IMR-90 (cell line): Measurements from ENCODE around the gene ANXA4. TPM values are rescaled to one million over a fixed set of nuclear protein-coding genes. Genes with fewer than 3 reads are reported as not detected.

Experiments
- ATAC-seq: fragments of 200-7000 bp; cut with Tn5 transposase; 2 replicates; pipeline ENCODE4 v1.9.1; 2020; ENCODE audit warnings: low read depth, mild to moderate bottlenecking, moderate library complexity
- BruUV-seq: library from RNA; stranded (reverse); fragments of 400-500 nt; replicated peaks from 2 replicates; lab custom pipeline; 2021; lab: Mats Ljungman, UMichigan
- CTCF ChIA-PET: fragments of 300-600 bp; formaldehyde crosslinking; extraction: SDS; loops from one replicate; lab custom pipeline; 2021; ENCODE audit warnings: antibody characterized with exemption; lab: Yijun Ruan, JAX
- POLR2A ChIA-PET: fragments of 300-600 bp; sonication (Branson Sonifier 250); formaldehyde crosslinking; loops from one replicate; lab custom pipeline; 2022; ENCODE audit warnings: antibody characterized with exemption; ENCODE audit not compliant: unreplicated experiment; lab: Charles Lee
- DNase-seq: peaks from one replicate; pipeline ENCODE4 v3.0.0; 2013
- H2AFZ ChIP-seq: replicated peaks from 2 replicates; pipeline ENCODE3; 2013; ENCODE audit warnings: low read length, mild to moderate bottlenecking; ENCODE audit not compliant: poor library complexity
- H2AK5ac ChIP-seq: 2 replicates; pipeline ENCODE4 v1.6.1; 2013; ENCODE audit warnings: low read depth, low read length, inconsistent platforms
- H2AK9ac ChIP-seq: replicated peaks from 2 replicates; pipeline ENCODE3; 2013; ENCODE audit warnings: mild to moderate bottlenecking, low read depth, low read length, moderate library complexity; ENCODE audit not compliant: poor library complexity
- H2BK120ac ChIP-seq: 2 replicates; pipeline ENCODE4 v1.6.1; 2013; ENCODE audit warnings: low read depth, low read length, inconsistent platforms
- H2BK15ac ChIP-seq: 3 replicates; pipeline ENCODE4 v1.6.1; 2013; ENCODE audit warnings: low read depth, low read length, inconsistent platforms
- H2BK20ac ChIP-seq: 2 replicates; pipeline ENCODE4 v1.6.1; 2013; ENCODE audit warnings: low read depth, mild to moderate bottlenecking, inconsistent platforms, low read length, moderate library complexity
- H2BK5ac ChIP-seq: 2 replicates; pipeline ENCODE4 v1.6.1; 2013; ENCODE audit warnings: mild to moderate bottlenecking, low read depth, low read length, inconsistent platforms; ENCODE audit not compliant: poor library complexity, severe bottlenecking
- H3K14ac ChIP-seq: replicated peaks from 2 replicates; pipeline ENCODE4 v1.6.1; 2013; ENCODE audit warnings: low read depth, low read length, inconsistent platforms
- H3K18ac ChIP-seq: 2 replicates; pipeline ENCODE4 v1.6.1; 2013; ENCODE audit warnings: low read depth, low read length, control low read depth
- H3K23ac ChIP-seq: 2 replicates; pipeline ENCODE4 v1.6.1; 2013; ENCODE audit warnings: low read depth, low read length, inconsistent platforms
- H3K27ac ChIP-seq: 2 replicates; pipeline ENCODE4 v1.5.1; 2013; ENCODE audit warnings: mild to moderate bottlenecking, control low read depth, low read length; ENCODE audit not compliant: insufficient read depth
- H3K27me3 ChIP-seq: 2 replicates; pipeline ENCODE4 v1.6.1; 2013; ENCODE audit warnings: low read length; ENCODE audit not compliant: control insufficient read depth, insufficient read depth
- H3K36me3 ChIP-seq: 2 replicates; pipeline ENCODE4 v1.6.1; 2013; ENCODE audit warnings: low read length, mixed read lengths; ENCODE audit not compliant: control insufficient read depth, insufficient read depth
- H3K4ac ChIP-seq: 2 replicates; pipeline ENCODE4 v1.6.1; 2013; ENCODE audit warnings: low read depth, low read length, inconsistent platforms
- H3K4me1 ChIP-seq: 2 replicates; pipeline ENCODE4 v1.6.1; 2013; ENCODE audit warnings: low read length, mixed read lengths; ENCODE audit not compliant: control insufficient read depth, insufficient read depth
- H3K4me2 ChIP-seq: 2 replicates; pipeline ENCODE4 v1.6.1; 2013; ENCODE audit warnings: low read depth, mild to moderate bottlenecking, control low read depth, low read length, moderate library complexity
- H3K4me3 ChIP-seq: 2 replicates; pipeline ENCODE4 v1.5.1; 2013; ENCODE audit warnings: low read depth, mild to moderate bottlenecking, control low read depth, low read length, moderate library complexity; ENCODE audit not compliant: insufficient read depth
- H3K56ac ChIP-seq: 2 replicates; pipeline ENCODE4 v1.6.1; 2013; ENCODE audit warnings: low read length, inconsistent platforms; ENCODE audit not compliant: insufficient read depth; ENCODE audit errors: extremely low read depth
- H3K79me1 ChIP-seq, 2 experiments: 2 replicates each; pipeline ENCODE4 v1.6.1; 2013; ENCODE audit warnings: low read length in 2 of 2, inconsistent platforms in 1 of 2, low read depth in 1 of 2
- H3K9ac ChIP-seq: 2 replicates; pipeline ENCODE4 v1.6.1; 2013; ENCODE audit warnings: low read depth, low read length, control low read depth
- H3K9me1 ChIP-seq: 2 replicates; pipeline ENCODE4 v1.6.1; 2013; ENCODE audit warnings: low read length, inconsistent platforms; ENCODE audit not compliant: insufficient read depth
- H3K9me3 ChIP-seq: 2 replicates; pipeline ENCODE4 v1.6.1; 2013; ENCODE audit warnings: low read length; ENCODE audit not compliant: control insufficient read depth, insufficient read depth
- H4K20me1 ChIP-seq: 2 replicates; pipeline ENCODE4 v1.6.1; 2013; ENCODE audit warnings: low read length, inconsistent platforms; ENCODE audit not compliant: insufficient read depth
- H4K5ac ChIP-seq: 2 replicates; pipeline ENCODE4 v1.6.1; 2013; ENCODE audit warnings: mild to moderate bottlenecking, low read depth, low read length, control low read depth
- H4K8ac ChIP-seq, 2 experiments: 2 replicates each; pipeline ENCODE4 v1.6.1; 2013; ENCODE audit warnings: low read depth in 2 of 2, low read length in 2 of 2, control low read depth in 1 of 2, inconsistent platforms in 1 of 2
- H4K91ac ChIP-seq: 2 replicates; pipeline ENCODE4 v1.6.1; 2013; ENCODE audit warnings: low read depth, low read length, inconsistent platforms; ENCODE audit not compliant: insufficient read depth
- CEBPB ChIP-seq: IDR thresholded peaks from 2 replicates; pipeline ENCODE4 v1.6.1; 2012; ENCODE audit warnings: low read depth, low read length, improper control_type of control experiment
- CHD1 ChIP-seq: IDR thresholded peaks from 2 replicates; pipeline ENCODE4 v1.6.1; 2012; ENCODE audit warnings: low read depth, low read length, improper control_type of control experiment
- CTCF ChIP-seq: conservative IDR thresholded peaks from 2 replicates; pipeline ENCODE4 v1.5.1; 2012; ENCODE audit warnings: mild to moderate bottlenecking, low read depth, low read length, improper control_type of control experiment
- FOS ChIP-seq: fragments of 150-350 bp; IDR thresholded peaks from 2 replicates; pipeline ENCODE4 v1.6.1; 2016; ENCODE audit warnings: low read depth, low read length
- MAFK ChIP-seq: IDR thresholded peaks from 2 replicates; pipeline ENCODE4 v1.6.1; 2012; ENCODE audit warnings: low read depth, low read length, improper control_type of control experiment
- MAZ ChIP-seq: IDR thresholded peaks from 2 replicates; pipeline ENCODE4 v1.6.1; 2012; ENCODE audit warnings: low read depth, mild to moderate bottlenecking, low read length, improper control_type of control experiment, moderate library complexity, borderline replicate concordance
- MXI1 ChIP-seq: IDR thresholded peaks from 2 replicates; pipeline ENCODE4 v1.6.1; 2012; ENCODE audit warnings: low read depth, mild to moderate bottlenecking, low read length, moderate library complexity, borderline replicate concordance
- NFE2L2 ChIP-seq: fragments of 150-350 bp; IDR thresholded peaks from 2 replicates; pipeline ENCODE4 v1.6.1; 2016; ENCODE audit warnings: low read depth, mild to moderate bottlenecking, low read length
- POLR2A ChIP-seq: IDR thresholded peaks from 2 replicates; pipeline ENCODE4 v1.6.1; 2012; ENCODE audit warnings: mild to moderate bottlenecking, low read depth, low read length
- RAD21 ChIP-seq: IDR thresholded peaks from 2 replicates; pipeline ENCODE4 v1.6.1; 2012; ENCODE audit warnings: low read length, improper control_type of control experiment
- RCOR1 ChIP-seq: IDR thresholded peaks from 2 replicates; pipeline ENCODE4 v1.6.1; 2012; ENCODE audit warnings: mild to moderate bottlenecking, low read length, improper control_type of control experiment; ENCODE audit not compliant: insufficient replicate concordance
- RFX5 ChIP-seq: IDR thresholded peaks from 2 replicates; pipeline ENCODE4 v1.8.0; 2012; ENCODE audit warnings: low read depth, mild to moderate bottlenecking, low read length, moderate library complexity
- SMC3 ChIP-seq: fragments of 150-350 bp; IDR thresholded peaks from 2 replicates; pipeline ENCODE4 v1.6.1; 2016; ENCODE audit warnings: low read depth, mild to moderate bottlenecking, antibody characterized with exemption, low read length, moderate library complexity
- USF2 ChIP-seq: fragments of 150-350 bp; IDR thresholded peaks from 2 replicates; pipeline ENCODE4 v1.6.1; 2017; ENCODE audit warnings: mild to moderate bottlenecking, antibody characterized with exemption, low read length, low read depth
- WGBS, 2 experiments: methylation state at CpG; one replicate each; pipeline versions ENCODE4 v1.1.5 to v1.1.7; 2013; ENCODE audit warnings: missing lambda C conversion rate in 2 of 2; ENCODE audit not compliant: insufficient read length in 1 of 2; ENCODE audit errors: extremely low coverage in 2 of 2; 5-methylcytosine and 5-hydroxymethylcytosine counted together
- dilution Hi-C: fragments of 300-500 bp; cut with HindIII; formaldehyde crosslinking; loops from one replicate; pipeline ENCODE4 v1.14.3; 2018; ENCODE audit warnings: low sequenced_read_pairs; ENCODE audit not compliant: unreplicated experiment
- in situ Hi-C: fragments of 300-500 bp; cut with MboI; formaldehyde crosslinking; loops from 3 replicates; pipeline ENCODE4 v1.14.3; 2019; ENCODE audit warnings: low sequenced_read_pairs, inconsistent platforms, mixed read lengths
- intact Hi-C: fragments of 100-400 bp; cut with micrococcal nuclease; formaldehyde crosslinking; loops from 2 replicates; pipeline ENCODE4 v1.10.0; 2022
- polyA plus RNA-seq, 3 experiments: library from polyadenylated mRNA; depleted of rRNA; stranded (reverse); fragments of >200 nt; gene quantifications; 2 replicates each; pipeline ENCODE4 v1.2.3, GENCODE V29; 2012; ENCODE audit warnings: low replicate concordance in 1 of 3
- total RNA-seq: library from RNA; depleted of rRNA; stranded (reverse); fragments of >200 nt; gene quantifications from 2 replicates; pipeline ENCODE4 v1.2.3, GENCODE V29; 2012

ANXA4 gene
- total and polyA plus RNA-seq, 2 of the 4 experiments (the other 2 are of a cell fraction), result 22.2 to 72.0 TPM

- H2BK15ac ChIP-seq, result no peak overlapping the region
- H3K4me2 ChIP-seq, result no peak overlapping the region
- no peaks in the 10 kb centered on the region for H3K27me3 ChIP-seq
- H3K23ac ChIP-seq, result no peak overlapping the region
- no peak overlapping the region for H3K56ac ChIP-seq
- H4K8ac ChIP-seq, result no peak overlapping the region
- no peak overlapping the region for H3K18ac ChIP-seq
- H3K9me1 ChIP-seq, result peaks cover 17% of the 10 kb centered on the region
- dilution Hi-C loops, result no loop called here
- peaks cover 9% of the 10 kb centered on the region for H3K4me1 ChIP-seq
- H4K91ac ChIP-seq, result no peak overlapping the region
- H2AFZ ChIP-seq, result no peak overlapping the region
- ATAC-seq, result no peak
- no peak overlapping the region for H4K5ac ChIP-seq
- H2BK120ac ChIP-seq, result no peak overlapping the region
- no peak overlapping the region for H3K4ac ChIP-seq
- ChIA-PET POLR2A (no interaction called here), CTCF (no interaction called here)
- intact Hi-C loops, result no loop called here
- H3K4me3 ChIP-seq, result no peak overlapping the region
- WGBS, 2 experiments, result no CpG with 5 or more reads among the region's 7 CpGs
- H3K27ac ChIP-seq, result no peak overlapping the region
- no peak overlapping the region for H2BK20ac ChIP-seq
- peaks cover 8% of the 10 kb centered on the region; the same call in 1 of the 2 replicates for H4K20me1 ChIP-seq
- in situ Hi-C loops, result no loop called here
- no peak overlapping the region for H2AK5ac ChIP-seq
- no peak overlapping the region for H3K14ac ChIP-seq
- no TSS peak for BruUV-seq
- H2AK9ac ChIP-seq, result no peak overlapping the region
- H3K9ac ChIP-seq, result no peak overlapping the region
- DNase-seq, result no peak
- no peaks in the 10 kb centered on the region for H3K36me3 ChIP-seq
- no peak overlapping the region for H2BK5ac ChIP-seq
- no peaks in the 10 kb centered on the region; the same call in 1 of the 2 replicates for H3K9me3 ChIP-seq
- peaks cover 16 to 48% of the 10 kb centered on the region in 2 experiments for H3K79me1 ChIP-seq
- TF ChIP-seq MAFK, result no peak
- TF ChIP-seq MAZ, result no peak
- TF ChIP-seq POLR2A, result no peak
- no peak for TF ChIP-seq NFE2L2
- no peak for TF ChIP-seq FOS
- no peak for TF ChIP-seq RCOR1
- TF ChIP-seq RFX5, result no peak
- no peak for TF ChIP-seq CHD1
- no peak for TF ChIP-seq CTCF
- no peak for TF ChIP-seq RAD21
- TF ChIP-seq USF2, result no peak
- TF ChIP-seq CEBPB, result no peak
- no peak for TF ChIP-seq MXI1
- no peak for TF ChIP-seq SMC3
These were observed 33.3 kb downstream of the ANXA4 start for GRCh38 chr2:69774984-69775982.
